PC-3 (cell line): ENCODE measurements around the gene EBP.

Source experiments
- EZH2 ChIP-seq: fragments of 300-600 bp; sonication (generic); IDR thresholded peaks from one replicate; pipeline ENCODE4 v1.6.1; 2017; ENCODE audit warnings: antibody characterized with exemption, mild to moderate bottlenecking, low read length; ENCODE audit not compliant: unreplicated experiment
- EZH2phosphoT487 ChIP-seq: fragments of 300-600 bp; sonication (generic); IDR thresholded peaks from 2 replicates; pipeline ENCODE4 v1.6.1; 2018; ENCODE audit warnings: mild to moderate bottlenecking, antibody characterized with exemption, low read length, borderline replicate concordance

GRCh38 chrX:48576108-48576507 is 54.5 kb downstream of the EBP start:
- TF ChIP-seq EZH2phosphoT487 (no peak), EZH2 (no peak)
